H1 (cell line): ENCODE measurements around the gene PRKAA1. TPM values are rescaled to one million over a fixed set of nuclear protein-coding genes. Genes with fewer than 3 reads are reported as not detected.

Experiments used
- CTCF ChIA-PET: fragments of 300-600 bp; sonication (Branson Sonifier 250); formaldehyde crosslinking; loops from one replicate; lab custom pipeline; 2021; ENCODE audit not compliant: partially characterized antibody; lab: Charles Lee
- POLR2A ChIA-PET: fragments of 300-600 bp; sonication (Branson Sonifier 250); formaldehyde crosslinking; loops from one replicate; lab custom pipeline; 2021; ENCODE audit warnings: inconsistent platforms; ENCODE audit not compliant: partially characterized antibody; lab: Charles Lee
- DNase-seq, 2 experiments: peaks; one replicate each; pipeline versions ENCODE4 v3.0.0 to v3.0.0-alpha.2; 2010 to 2022; ENCODE audit warnings: low spot score in 2 of 2, low read depth in 1 of 2, mixed read lengths in 1 of 2
- FAIRE-seq: peaks from 2 replicates; lab custom pipeline; 2011; peaks lifted over from hg19 to GRCh38; lab: Jason Lieb, UNC
- H2AFZ ChIP-seq: 2 replicates; pipeline ENCODE4 v1.8.1; 2012; ENCODE audit warnings: low read length, inconsistent platforms
- H2AK5ac ChIP-seq: 2 replicates; pipeline ENCODE4 v1.6.1; 2013; ENCODE audit warnings: low read depth, low read length
- H2BK120ac ChIP-seq: replicated peaks from 2 replicates; pipeline ENCODE3; 2013; ENCODE audit warnings: low read depth, low read length, inconsistent platforms
- H2BK12ac ChIP-seq: 2 replicates; pipeline ENCODE4 v1.6.1; 2013; ENCODE audit warnings: low read depth, low read length
- H2BK15ac ChIP-seq: 2 replicates; pipeline ENCODE4 v1.6.1; 2013; ENCODE audit warnings: low read length
- H2BK20ac ChIP-seq: 2 replicates; pipeline ENCODE4 v1.6.1; 2013; ENCODE audit warnings: low read length
- H2BK5ac ChIP-seq: 2 replicates; pipeline ENCODE4 v1.6.1; 2013; ENCODE audit warnings: low read depth, low read length
- H3K14ac ChIP-seq: 2 replicates; pipeline ENCODE4 v1.6.1; 2013; ENCODE audit warnings: inconsistent platforms; ENCODE audit not compliant: insufficient read length
- H3K18ac ChIP-seq: 2 replicates; pipeline ENCODE4 v1.6.1; 2013; ENCODE audit warnings: low read length; ENCODE audit errors: extremely low read depth
- H3K23ac ChIP-seq: 2 replicates; pipeline ENCODE4 v1.6.1; 2013; ENCODE audit warnings: inconsistent platforms; ENCODE audit not compliant: insufficient read length
- H3K23me2 ChIP-seq: 2 replicates; pipeline ENCODE4 v1.6.1; 2013; ENCODE audit warnings: low read depth, low read length
- H3K27ac ChIP-seq: 2 replicates; pipeline ENCODE4 v1.6.1; 2011; ENCODE audit warnings: low read depth, low read length, inconsistent platforms
- H3K27me3 ChIP-seq, 4 experiments: replicated peaks in 1 of 4; 1 replicate in 1 of 4; 2 replicates in 3 of 4; pipeline versions ENCODE4 v1.6.1 to v1.8.1; 2011 to 2013; ENCODE audit warnings: low read length in 3 of 4, mild to moderate bottlenecking in 3 of 4, inconsistent platforms in 2 of 4, mixed read lengths in 2 of 4, moderate library complexity in 1 of 4; ENCODE audit not compliant: control insufficient read depth in 3 of 4, insufficient read depth in 3 of 4; ENCODE audit errors: extremely low read depth in 1 of 4
- H3K36me3 ChIP-seq, 4 experiments: 2 replicates each; pipeline versions ENCODE4 v1.6.1 to v1.8.1; 2011 to 2013; ENCODE audit warnings: mild to moderate bottlenecking in 4 of 4, low read length in 3 of 4, moderate library complexity in 2 of 4, control low read depth in 1 of 4, inconsistent platforms in 1 of 4; ENCODE audit not compliant: insufficient read depth in 4 of 4, control insufficient read depth in 2 of 4
- H3K4ac ChIP-seq: replicated peaks from 2 replicates; pipeline ENCODE3; 2013; ENCODE audit warnings: low read length, low read depth, mixed read lengths, inconsistent platforms; ENCODE audit not compliant: insufficient read length
- H3K4me1 ChIP-seq, 4 experiments: replicated peaks in 1 of 4; 1 replicate in 1 of 4; 2 replicates in 3 of 4; pipeline versions ENCODE4 v1.6.1 to v1.8.1; 2011 to 2013; ENCODE audit warnings: low read length in 3 of 4, inconsistent platforms in 2 of 4, mixed read lengths in 1 of 4; ENCODE audit not compliant: insufficient read depth in 4 of 4, control insufficient read depth in 3 of 4
- H3K4me2 ChIP-seq, 2 experiments: 2 replicates each; pipeline versions ENCODE4 v1.6.1 to v1.8.1; 2011 to 2013; ENCODE audit warnings: low read depth in 2 of 2, low read length in 2 of 2, control low read depth in 1 of 2, inconsistent platforms in 1 of 2, mild to moderate bottlenecking in 1 of 2; ENCODE audit not compliant: insufficient read depth in 1 of 2
- H3K4me3 ChIP-seq, 4 experiments: fragments of 200-600, 300-600 bp in 1 of 4; sonication (generic), shearing (Covaris generic), sonication (Bioruptor Twin) in 1 of 4; 2 replicates each; pipeline versions ENCODE4 v1.5.1 to v1.8.1; 2011 to 2016; ENCODE audit warnings: low read length in 4 of 4, low read depth in 3 of 4, control low read depth in 2 of 4, inconsistent platforms in 2 of 4, mild to moderate bottlenecking in 2 of 4, mixed read lengths in 1 of 4, moderate library complexity in 1 of 4; ENCODE audit not compliant: insufficient read depth in 2 of 4; ENCODE audit errors: extremely low read depth in 1 of 4
- H3K56ac ChIP-seq: replicated peaks from 2 replicates; pipeline ENCODE3; 2013; ENCODE audit warnings: low read depth, mild to moderate bottlenecking, mixed read lengths, low read length, inconsistent platforms; ENCODE audit not compliant: insufficient read length
- H3K79me1 ChIP-seq: 2 replicates; pipeline ENCODE4 v1.6.1; 2013; ENCODE audit warnings: low read depth, low read length, control low read depth
- H3K79me2 ChIP-seq, 2 experiments: 2 replicates each; pipeline versions ENCODE4 v1.6.1 to v1.8.1; 2012 to 2013; ENCODE audit warnings: low read length in 2 of 2, mild to moderate bottlenecking in 2 of 2, inconsistent platforms in 1 of 2; ENCODE audit not compliant: insufficient read depth in 2 of 2, control insufficient read depth in 1 of 2
- H3K9ac ChIP-seq, 4 experiments: replicated peaks in 1 of 4; 1 replicate in 1 of 4; 2 replicates in 3 of 4; pipeline versions ENCODE4 v1.6.1 to v1.8.1; 2011 to 2013; ENCODE audit warnings: low read depth in 3 of 4, low read length in 3 of 4, control low read depth in 2 of 4, mild to moderate bottlenecking in 2 of 4, moderate library complexity in 2 of 4, inconsistent platforms in 1 of 4; ENCODE audit errors: extremely low read depth in 1 of 4
- H3K9me3 ChIP-seq, 2 experiments: 2 replicates each; pipeline versions ENCODE4 v1.6.1 to v1.8.1; 2012 to 2013; ENCODE audit warnings: mild to moderate bottlenecking in 2 of 2, moderate library complexity in 2 of 2, control low read depth in 1 of 2, inconsistent platforms in 1 of 2, low read depth in 1 of 2, low read length in 1 of 2, mixed read lengths in 1 of 2; ENCODE audit not compliant: insufficient read depth in 2 of 2
- H4K20me1 ChIP-seq, 2 experiments: replicated peaks in 1 of 2; 2 replicates each; pipeline versions ENCODE3 to v1.8.1; 2011 to 2013; ENCODE audit warnings: inconsistent platforms in 2 of 2, low read length in 2 of 2, mild to moderate bottlenecking in 1 of 2; ENCODE audit not compliant: insufficient read depth in 2 of 2, control insufficient read depth in 1 of 2
- H4K5ac ChIP-seq: 2 replicates; pipeline ENCODE4 v1.6.1; 2013; ENCODE audit warnings: low read length, low read depth, mixed read lengths, inconsistent platforms; ENCODE audit not compliant: insufficient read length
- H4K8ac ChIP-seq: 2 replicates; pipeline ENCODE4 v1.8.0; 2013; ENCODE audit warnings: mild to moderate bottlenecking, moderate library complexity, low read length, inconsistent platforms; ENCODE audit not compliant: insufficient read depth; ENCODE audit errors: extremely low read depth
- H4K91ac ChIP-seq: replicated peaks from 2 replicates; pipeline ENCODE3; 2013; ENCODE audit warnings: low read length, mixed read lengths, inconsistent platforms; ENCODE audit not compliant: insufficient read length
- BRCA1 ChIP-seq: IDR thresholded peaks from 2 replicates; pipeline ENCODE4 v1.6.1; 2012; ENCODE audit warnings: low read depth, low read length, improper control_type of control experiment
- HDAC6 ChIP-seq: IDR thresholded peaks from one replicate; pipeline ENCODE4 v1.7.1; 2012; ENCODE audit warnings: low read depth, mild to moderate bottlenecking, inconsistent platforms, low read length, moderate library complexity
- MAFK ChIP-seq: IDR thresholded peaks from 2 replicates; pipeline ENCODE4 v1.6.1; 2012; ENCODE audit warnings: low read depth, mild to moderate bottlenecking, improper control_type of control experiment, low read length
- TBP ChIP-seq: IDR thresholded peaks from 2 replicates; pipeline ENCODE4 v1.6.1; 2011; ENCODE audit warnings: low read depth, low read length, improper control_type of control experiment
- WGBS, 2 experiments: shearing (Covaris generic) in 1 of 2; methylation state at CpG; one replicate each; pipeline versions ENCODE4 v1.1.6 to v1.1.7; 2013 to 2015; ENCODE audit warnings: low lambda C conversion rate in 2 of 2, mixed read lengths in 2 of 2, inconsistent platforms in 1 of 2, low coverage in 1 of 2, missing lambda C conversion rate in 1 of 2; ENCODE audit not compliant: insufficient replicate concordance in 2 of 2, insufficient coverage in 1 of 2, insufficient read length in 1 of 2; ENCODE audit errors: extremely low coverage in 1 of 2, missing lambda C conversion rate in 1 of 2; 5-methylcytosine and 5-hydroxymethylcytosine counted together
- polyA plus RNA-seq, 7 experiments: library from polyadenylated mRNA; depleted of rRNA in 3 of 7; stranded (reverse) in 5 of 7; unstranded in 2 of 7; fragments of >200 nt in 5 of 7; fragments of 200-250 nt in 2 of 7; gene quantifications; 1 replicate in 5 of 7; 2 replicates in 1 of 7; 4 replicates in 1 of 7; pipeline versions ENCODE4 v1.2.1 to v1.2.3, GENCODE V29; 2011 to 2013; ENCODE audit warnings: missing spikeins in 2 of 7, mixed read lengths in 2 of 7
- total RNA-seq: library from RNA; stranded (reverse); fragmentation: NEBNext Ultra II Directional; extraction: Animal tissue kit (Norgen Biotek cat#: 25700); gene quantifications from 2 replicates; pipeline ENCODE4 v1.2.1, GENCODE V29; 2021
- TF ChIP-seq, protein P1 (sequence below), 3 experiments: IDR thresholded peaks; 1 replicate in 2 of 3; 2 replicates in 1 of 3; pipeline versions ENCODE4 v1.5.1 to v1.6.1; 2011; ENCODE audit warnings: low read length in 3 of 3, mild to moderate bottlenecking in 3 of 3, inconsistent platforms in 2 of 3, low read depth in 1 of 3, moderate library complexity in 1 of 3; ENCODE audit not compliant: insufficient read depth in 1 of 3; ENCODE audit errors: control extremely low read depth in 1 of 3
- TF ChIP-seq, protein P2 (sequence below): IDR thresholded peaks from 2 replicates; pipeline ENCODE4 v1.6.1; 2012; ENCODE audit warnings: low read length, inconsistent platforms

Gene PRKAA1
- total and polyA plus RNA-seq, 2 of the 8 experiments (the other 6 are each of a cell fraction or from before 2014, with no cell fraction given): 10.4 to 33.1 TPM

DNA sequence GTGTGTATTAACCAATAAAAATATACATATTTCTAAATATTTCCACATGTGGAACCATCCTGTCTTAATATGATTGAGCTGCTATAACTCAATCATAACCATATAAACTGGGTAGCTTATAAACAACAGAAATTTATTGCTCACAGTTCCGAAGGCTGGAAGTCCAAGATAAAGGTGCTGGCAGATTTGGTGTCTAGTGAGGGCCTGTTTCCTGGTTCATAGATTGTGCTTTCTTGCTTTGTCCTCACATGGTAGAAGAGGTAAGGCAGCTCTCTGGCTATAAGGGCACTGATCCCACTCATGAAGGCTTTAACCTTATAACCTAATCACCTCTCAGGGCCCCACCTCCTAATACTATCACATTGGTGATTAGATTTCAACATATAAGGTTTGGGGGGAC is 14.0 kb upstream of the PRKAA1 start:
- Histone ChIP-seq H3K23me2 (no peaks in the 10 kb centered on the region), H3K4ac (no peak overlapping the region), H3K36me3 (no peaks in the 10 kb centered on the region), H3K9me3 (no peaks in the 10 kb centered on the region), H4K8ac (no peak overlapping the region), H4K5ac (no peak overlapping the region), H4K91ac (no peak overlapping the region), H4K20me1 (no peaks in the 10 kb centered on the region), H2BK120ac (no peak overlapping the region), H3K23ac (no peak overlapping the region), H2BK12ac (no peak overlapping the region), H2BK15ac (no peak overlapping the region), H2BK5ac (no peak overlapping the region), H3K14ac (no peak overlapping the region), H3K79me1 (no peaks in the 10 kb centered on the region), H2AK5ac (no peak overlapping the region), H3K18ac (no peak overlapping the region), H3K4me1 (peaks cover 0 to 6% (median 3%) of the 10 kb centered on the region in 4 experiments; a peak in 2 of 7 replicates), H3K4me3 (no peak overlapping the region), H3K9ac (no peak overlapping the region), H3K4me2 (no peak overlapping the region), H3K27me3 (no peaks in the 10 kb centered on the region), H3K56ac (no peak overlapping the region), H3K27ac (no peak overlapping the region), H2BK20ac (no peak overlapping the region), H2AFZ (no peak overlapping the region), H3K79me2 (no peaks in the 10 kb centered on the region)
- 38% methylated on average over 1 of the region's 1 CpG; no CpG with 5 or more reads in 1 of the 2 experiments for WGBS, 2 experiments
- POLR2A ChIA-PET: interaction anchor here (0.7 to 14.0 kb wide), 3 partner anchors 13 to 16 kb away, joined by 4 to 372 read pairs (median 5); partner anchors contain the start of genes PRKAA1 and RPL37
- CTCF ChIA-PET: interaction anchor here (0.8 kb wide), 1 partner anchor 9 kb away, joined by 3 read pairs; no protein-coding TSS in a partner anchor
- DNase-seq (no peak), FAIRE-seq (no peak)
- TF ChIP-seq HDAC6: no peak
- no peak for TF ChIP-seq MAFK
- TF ChIP-seq BRCA1: no peak
- TF ChIP-seq TBP: no peak
- TF ChIP-seq, protein P1, sequence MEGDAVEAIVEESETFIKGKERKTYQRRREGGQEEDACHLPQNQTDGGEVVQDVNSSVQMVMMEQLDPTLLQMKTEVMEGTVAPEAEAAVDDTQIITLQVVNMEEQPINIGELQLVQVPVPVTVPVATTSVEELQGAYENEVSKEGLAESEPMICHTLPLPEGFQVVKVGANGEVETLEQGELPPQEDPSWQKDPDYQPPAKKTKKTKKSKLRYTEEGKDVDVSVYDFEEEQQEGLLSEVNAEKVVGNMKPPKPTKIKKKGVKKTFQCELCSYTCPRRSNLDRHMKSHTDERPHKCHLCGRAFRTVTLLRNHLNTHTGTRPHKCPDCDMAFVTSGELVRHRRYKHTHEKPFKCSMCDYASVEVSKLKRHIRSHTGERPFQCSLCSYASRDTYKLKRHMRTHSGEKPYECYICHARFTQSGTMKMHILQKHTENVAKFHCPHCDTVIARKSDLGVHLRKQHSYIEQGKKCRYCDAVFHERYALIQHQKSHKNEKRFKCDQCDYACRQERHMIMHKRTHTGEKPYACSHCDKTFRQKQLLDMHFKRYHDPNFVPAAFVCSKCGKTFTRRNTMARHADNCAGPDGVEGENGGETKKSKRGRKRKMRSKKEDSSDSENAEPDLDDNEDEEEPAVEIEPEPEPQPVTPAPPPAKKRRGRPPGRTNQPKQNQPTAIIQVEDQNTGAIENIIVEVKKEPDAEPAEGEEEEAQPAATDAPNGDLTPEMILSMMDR (IDR thresholded peaks at IDR 0.05; ENCODE audit: control extremely low read depth in 1 of 3, insufficient read depth in 1 of 3, low read depth in 1 of 3, low read length in 3 of 3): no peak
- TF ChIP-seq, protein P2, sequence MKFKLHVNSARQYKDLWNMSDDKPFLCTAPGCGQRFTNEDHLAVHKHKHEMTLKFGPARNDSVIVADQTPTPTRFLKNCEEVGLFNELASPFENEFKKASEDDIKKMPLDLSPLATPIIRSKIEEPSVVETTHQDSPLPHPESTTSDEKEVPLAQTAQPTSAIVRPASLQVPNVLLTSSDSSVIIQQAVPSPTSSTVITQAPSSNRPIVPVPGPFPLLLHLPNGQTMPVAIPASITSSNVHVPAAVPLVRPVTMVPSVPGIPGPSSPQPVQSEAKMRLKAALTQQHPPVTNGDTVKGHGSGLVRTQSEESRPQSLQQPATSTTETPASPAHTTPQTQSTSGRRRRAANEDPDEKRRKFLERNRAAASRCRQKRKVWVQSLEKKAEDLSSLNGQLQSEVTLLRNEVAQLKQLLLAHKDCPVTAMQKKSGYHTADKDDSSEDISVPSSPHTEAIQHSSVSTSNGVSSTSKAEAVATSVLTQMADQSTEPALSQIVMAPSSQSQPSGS: no peak
